OCI-LY1 (cell line): ENCODE data around the gene BUD23.

ENCODE experiments used
- EZH2 ChIP-seq: fragments of 200-600 bp; sonication (generic), shearing (Covaris generic); IDR thresholded peaks from 2 replicates; pipeline ENCODE4 v1.8.0; 2017; ENCODE audit warnings: borderline replicate concordance, mixed run types, mild to moderate bottlenecking, antibody characterized with exemption, low read length, moderate library complexity, mixed read lengths
- TF ChIP-seq, protein P1 (sequence below): fragments of 200-600 bp; sonication (generic), shearing (Covaris generic); IDR thresholded peaks from 2 replicates; pipeline ENCODE4 v1.5.1; 2017; ENCODE audit warnings: mild to moderate bottlenecking, antibody characterized with exemption, low read length, moderate library complexity, mixed read lengths

- TF ChIP-seq, protein P1, sequence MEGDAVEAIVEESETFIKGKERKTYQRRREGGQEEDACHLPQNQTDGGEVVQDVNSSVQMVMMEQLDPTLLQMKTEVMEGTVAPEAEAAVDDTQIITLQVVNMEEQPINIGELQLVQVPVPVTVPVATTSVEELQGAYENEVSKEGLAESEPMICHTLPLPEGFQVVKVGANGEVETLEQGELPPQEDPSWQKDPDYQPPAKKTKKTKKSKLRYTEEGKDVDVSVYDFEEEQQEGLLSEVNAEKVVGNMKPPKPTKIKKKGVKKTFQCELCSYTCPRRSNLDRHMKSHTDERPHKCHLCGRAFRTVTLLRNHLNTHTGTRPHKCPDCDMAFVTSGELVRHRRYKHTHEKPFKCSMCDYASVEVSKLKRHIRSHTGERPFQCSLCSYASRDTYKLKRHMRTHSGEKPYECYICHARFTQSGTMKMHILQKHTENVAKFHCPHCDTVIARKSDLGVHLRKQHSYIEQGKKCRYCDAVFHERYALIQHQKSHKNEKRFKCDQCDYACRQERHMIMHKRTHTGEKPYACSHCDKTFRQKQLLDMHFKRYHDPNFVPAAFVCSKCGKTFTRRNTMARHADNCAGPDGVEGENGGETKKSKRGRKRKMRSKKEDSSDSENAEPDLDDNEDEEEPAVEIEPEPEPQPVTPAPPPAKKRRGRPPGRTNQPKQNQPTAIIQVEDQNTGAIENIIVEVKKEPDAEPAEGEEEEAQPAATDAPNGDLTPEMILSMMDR = no peak
- no peak for TF ChIP-seq EZH2
These were observed 23.4 kb upstream of the BUD23 start for GRCh38 chr7:73659983-73660382.
